Coronary artery (tissue), 2 donors: ENCODE measurements around the gene PFDN6.
"Not testable (repeated sequence)": the region's sequence is repeated elsewhere in the genome, so short reads cannot be mapped to it uniquely, and the experiment has no call there.

Source experiments
- DNase-seq: peaks from one replicate; pipeline ENCODE4 v3.0.0-alpha.2; 2017; ENCODE audit warnings: low spot score
- H3K27ac ChIP-seq, 2 donors: fragments of 200-600 bp; sonication (generic); one replicate each; pipeline ENCODE4 v1.5.1; 2016 to 2019
- H3K4me3 ChIP-seq: fragments of 200-600 bp; sonication (generic); 2 replicates; pipeline ENCODE4 v1.5.1; 2016; ENCODE audit warnings: mild to moderate bottlenecking, moderate library complexity
- CTCF ChIP-seq: fragments of 200-600 bp; sonication (generic); IDR thresholded peaks from one replicate; pipeline ENCODE4 v1.5.1; 2019; ENCODE audit warnings: antibody characterized with exemption

Gene PFDN6

GRCh38 chr6:33249732-33250630 is 39.4 kb upstream of the PFDN6 start:
- DNase-seq = peak; percentile 78
- Histone ChIP-seq H3K27ac (peak overlapping the region; percentile 92 to 95), H3K4me3 (peak overlapping the region; percentile 76)
- no peak for TF ChIP-seq CTCF

GRCh38 chr6:33250731-33251130 is 38.7 kb upstream of the PFDN6 start:
- DNase-seq = no peak
- no peak overlapping the region for H3K4me3 ChIP-seq
- no peak for TF ChIP-seq CTCF
- peak overlapping the region in 1 of 2 donors; percentile 95 for H3K27ac ChIP-seq

- DNase-seq = no peak
- no peak for TF ChIP-seq CTCF
- no peak overlapping the region for H3K27ac ChIP-seq
- no peak overlapping the region for H3K4me3 ChIP-seq
Observed at GRCh38 chr6:33251395-33252012, 37.9 kb upstream of the PFDN6 start.

GRCh38 chr6:33252759-33253158 is 36.6 kb upstream of the PFDN6 start:
- DNase-seq = no peak
- TF ChIP-seq CTCF = no peak
- Histone ChIP-seq H3K27ac (no peak overlapping the region), H3K4me3 (no peak overlapping the region)

- TF ChIP-seq CTCF = no peak
- DNase-seq = no peak
- no peak overlapping the region for H3K4me3 ChIP-seq
- H3K27ac ChIP-seq = no peak overlapping the region
Observed at GRCh38 chr6:33254591-33254990, 34.8 kb upstream of the PFDN6 start.

- TF ChIP-seq CTCF = no peak
- H3K27ac ChIP-seq = no peak overlapping the region
- DNase-seq = no peak
- H3K4me3 ChIP-seq = no peak overlapping the region
Observed at GRCh38 chr6:33259032-33259431, 30.4 kb upstream of the PFDN6 start.

- DNase-seq = not testable (repeated sequence)
Observed at GRCh38 chr6:33262490-33262889, 26.9 kb upstream of the PFDN6 start.

More at GRCh38 chr6:33262490-33262889, 26.9 kb upstream of the PFDN6 start:
- not testable (repeated sequence) for H3K27ac ChIP-seq, H3K4me3 ChIP-seq
